ENCODE measurements around the gene ERC1. TPM values are rescaled to one million over a fixed set of nuclear protein-coding genes. Genes with fewer than 3 reads are reported as not detected.

ERC1 gene
- total and polyA plus RNA-seq, 2 experiments from 2014 or later = 18.4 to 29.7 TPM

DNA sequence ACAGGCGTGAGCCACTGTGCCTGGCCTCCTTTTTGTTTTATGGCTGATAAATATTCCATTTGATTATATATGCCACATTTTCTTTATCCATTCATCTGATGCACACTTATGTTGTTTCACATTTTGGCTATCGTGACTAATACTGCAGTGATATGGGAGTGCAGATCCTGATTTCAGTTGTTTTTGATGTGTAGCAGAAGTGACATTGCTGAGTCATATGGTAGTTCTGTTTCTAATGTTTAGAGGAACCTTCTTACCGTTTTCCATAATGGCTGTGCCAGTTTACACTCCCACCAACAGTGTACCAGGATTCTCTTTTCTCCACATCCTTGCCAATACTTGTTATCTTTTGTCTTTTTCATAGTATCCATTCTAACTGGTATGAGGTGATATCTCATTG, 235.9 kb downstream of the ERC1 start:
- Histone ChIP-seq H3K4me3 (no peak overlapping the region), H3K79me2 (peaks cover 5% of the 10 kb centered on the region), H3K9me3 (ENCODE audit: low read depth) (no peaks in the 10 kb centered on the region), H3K36me3 (replicated peaks; ENCODE audit: insufficient read depth, low read depth) (no peaks in the 10 kb centered on the region), H3K9me2 (replicated peaks; ENCODE audit: insufficient read depth) (no peaks in the 10 kb centered on the region), H3K4me2 (no peak overlapping the region), H2AFZ (no peak overlapping the region), H3K27me3 (no peaks in the 10 kb centered on the region), H3K27ac (no peak overlapping the region), H3K4me1 (ENCODE audit: insufficient read depth) (no peaks in the 10 kb centered on the region), H4K20me1 (ENCODE audit: insufficient read depth, poor library complexity, severe bottlenecking) (no peaks in the 10 kb centered on the region)
- DNase-seq (ENCODE audit: low spot score) = no peak
- 97% methylated on average over 3 of the region's 3 CpGs for WGBS (ENCODE audit: low lambda C conversion rate, missing lambda C conversion rate)
- no peak for TF ChIP-seq EZH2phosphoT487 (IDR thresholded peaks at IDR 0.05; ENCODE audit: low read depth, severe bottlenecking, unreplicated experiment)
- TF ChIP-seq EZH2 (IDR thresholded peaks at IDR 0.05; ENCODE audit: borderline replicate concordance) = no peak
- no peak for TF ChIP-seq CTCF (IDR thresholded peaks at IDR 0.05; ENCODE audit: poor library complexity)

DNA sequence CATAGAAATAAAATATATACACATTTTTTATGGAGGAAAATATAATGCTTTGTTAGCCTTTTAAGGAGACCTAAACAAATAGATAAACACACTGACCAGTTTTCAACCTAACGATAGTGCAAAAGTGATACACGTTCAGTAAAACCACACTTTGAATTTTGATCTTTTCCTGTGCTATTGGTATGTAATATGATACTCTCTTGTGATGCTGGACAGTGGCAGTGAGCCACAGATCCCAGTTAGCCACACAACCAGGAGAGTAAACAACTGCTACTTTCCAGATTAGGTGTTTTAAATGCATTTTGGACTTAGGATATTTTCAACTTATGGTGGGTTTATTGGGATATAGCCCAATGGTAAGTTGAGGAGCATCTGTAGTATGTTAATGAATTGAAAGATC, 243.1 kb downstream of the ERC1 start:
- no peaks in the 10 kb centered on the region for H3K27me3 ChIP-seq
- H3K4me2 ChIP-seq = no peak overlapping the region
- no peak overlapping the region for H3K27ac ChIP-seq
- no peak overlapping the region for H2AFZ ChIP-seq
- no peaks in the 10 kb centered on the region for H4K20me1 ChIP-seq (ENCODE audit: insufficient read depth, poor library complexity, severe bottlenecking)
- H3K79me2 ChIP-seq = peaks cover 5% of the 10 kb centered on the region
- no peak overlapping the region for H3K4me3 ChIP-seq
- 74% methylated on average over 2 of the region's 2 CpGs for WGBS (ENCODE audit: low lambda C conversion rate, missing lambda C conversion rate)
- TF ChIP-seq EZH2 (IDR thresholded peaks at IDR 0.05; ENCODE audit: borderline replicate concordance) (no peak), CTCF (IDR thresholded peaks at IDR 0.05; ENCODE audit: poor library complexity) (no peak), EZH2phosphoT487 (IDR thresholded peaks at IDR 0.05; ENCODE audit: low read depth, severe bottlenecking, unreplicated experiment) (no peak)
- H3K4me1 ChIP-seq (ENCODE audit: insufficient read depth) = no peaks in the 10 kb centered on the region
- no peaks in the 10 kb centered on the region for H3K9me2 ChIP-seq (replicated peaks; ENCODE audit: insufficient read depth)
- H3K36me3 ChIP-seq (replicated peaks; ENCODE audit: insufficient read depth, low read depth) = no peaks in the 10 kb centered on the region
- DNase-seq (ENCODE audit: low spot score) = no peak
- no peaks in the 10 kb centered on the region for H3K9me3 ChIP-seq (ENCODE audit: low read depth)

DNA sequence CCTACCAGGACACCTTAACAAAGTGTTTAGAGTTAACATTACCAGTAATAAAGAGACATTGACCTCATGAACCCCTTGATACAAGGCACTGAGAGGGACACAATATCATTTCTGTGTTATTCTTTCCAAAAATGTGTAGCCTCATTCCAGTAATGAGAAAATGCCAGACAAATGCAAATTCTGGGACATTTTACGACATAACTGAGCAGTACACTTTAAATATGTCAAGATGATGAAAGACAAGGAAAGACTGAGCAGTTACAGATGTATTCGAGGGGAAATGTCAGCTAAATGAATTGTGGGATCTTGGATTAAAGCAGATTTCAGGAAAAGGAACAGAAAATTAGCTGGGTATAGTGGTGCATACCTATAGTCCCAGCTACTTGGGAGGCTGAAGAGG, 255.6 kb downstream of the ERC1 start:
- Histone ChIP-seq H3K4me3 (no peak overlapping the region), H3K4me1 (ENCODE audit: insufficient read depth) (no peaks in the 10 kb centered on the region), H3K9me2 (replicated peaks; ENCODE audit: insufficient read depth) (no peaks in the 10 kb centered on the region), H3K9me3 (ENCODE audit: low read depth) (no peaks in the 10 kb centered on the region), H2AFZ (no peak overlapping the region), H3K27me3 (no peaks in the 10 kb centered on the region), H3K4me2 (no peak overlapping the region), H3K79me2 (no peaks in the 10 kb centered on the region), H4K20me1 (ENCODE audit: insufficient read depth, poor library complexity, severe bottlenecking) (no peaks in the 10 kb centered on the region), H3K36me3 (replicated peaks; ENCODE audit: insufficient read depth, low read depth) (no peaks in the 10 kb centered on the region), H3K27ac (no peak overlapping the region)
- TF ChIP-seq EZH2 (IDR thresholded peaks at IDR 0.05; ENCODE audit: borderline replicate concordance) = no peak
- TF ChIP-seq CTCF (IDR thresholded peaks at IDR 0.05; ENCODE audit: poor library complexity) = no peak
- no peak for TF ChIP-seq EZH2phosphoT487 (IDR thresholded peaks at IDR 0.05; ENCODE audit: low read depth, severe bottlenecking, unreplicated experiment)
- WGBS (ENCODE audit: low lambda C conversion rate, missing lambda C conversion rate) = 50% methylated on average over 2 of the region's 2 CpGs
- no peak for DNase-seq (ENCODE audit: low spot score)

- Histone ChIP-seq H2AFZ (no peak overlapping the region), H3K4me2 (no peak overlapping the region), H3K9me2 (replicated peaks; ENCODE audit: insufficient read depth) (no peaks in the 10 kb centered on the region), H3K36me3 (replicated peaks; ENCODE audit: insufficient read depth, low read depth) (no peaks in the 10 kb centered on the region), H3K9me3 (ENCODE audit: low read depth) (no peaks in the 10 kb centered on the region), H4K20me1 (ENCODE audit: insufficient read depth, poor library complexity, severe bottlenecking) (no peaks in the 10 kb centered on the region), H3K27me3 (no peaks in the 10 kb centered on the region), H3K79me2 (no peaks in the 10 kb centered on the region), H3K27ac (no peak overlapping the region), H3K4me1 (ENCODE audit: insufficient read depth) (no peaks in the 10 kb centered on the region), H3K4me3 (no peak overlapping the region)
- no peak for DNase-seq (ENCODE audit: low spot score)
- TF ChIP-seq EZH2 (IDR thresholded peaks at IDR 0.05; ENCODE audit: borderline replicate concordance) (no peak), CTCF (IDR thresholded peaks at IDR 0.05; ENCODE audit: poor library complexity) (no peak), EZH2phosphoT487 (IDR thresholded peaks at IDR 0.05; ENCODE audit: low read depth, severe bottlenecking, unreplicated experiment) (no peak)
- 62% methylated on average over 3 of the region's 3 CpGs for WGBS (ENCODE audit: low lambda C conversion rate, missing lambda C conversion rate)
Observed at GRCh38 chr12:1250641-1251040, 259.6 kb downstream of the ERC1 start.

All from hepatocyte (in vitro differentiated cells).